Suppressor macrophage treated with lipopolysaccharide for 4 hours (primary cell): ENCODE results near the gene SSH2.

Experiments used
- DNase-seq: peaks from one replicate; pipeline ENCODE4 v3.0.0-alpha.2; 2020

SSH2 gene

GRCh38 chr17:29771546-29771945, 158.5 kb downstream of the SSH2 start:
- no peak for DNase-seq

- no peak for DNase-seq
These were observed 160.8 kb downstream of the SSH2 start for GRCh38 chr17:29769225-29769624.

GRCh38 chr17:29766796-29767327, 163.2 kb downstream of the SSH2 start:
- DNase-seq = no peak

GRCh38 chr17:29764748-29765147, 165.3 kb downstream of the SSH2 start:
- no peak for DNase-seq

GRCh38 chr17:29764217-29764616, 165.8 kb downstream of the SSH2 start:
- no peak for DNase-seq

GRCh38 chr17:29763273-29763672, 166.8 kb downstream of the SSH2 start:
- no peak for DNase-seq

- peak; percentile 96 for DNase-seq
These were observed 168.8 kb downstream of the SSH2 start for GRCh38 chr17:29761040-29761761.

- peak; percentile 23 for DNase-seq
These were observed 169.6 kb downstream of the SSH2 start for GRCh38 chr17:29760279-29761039.

- DNase-seq = peak; percentile 13
These were observed 171.8 kb downstream of the SSH2 start for GRCh38 chr17:29758255-29758654.

GRCh38 chr17:29757788-29758187, 172.2 kb downstream of the SSH2 start:
- DNase-seq = no peak

GRCh38 chr17:29753845-29754439, 176.1 kb downstream of the SSH2 start:
- DNase-seq = no peak

- DNase-seq = no peak
These were observed 180.8 kb downstream of the SSH2 start for GRCh38 chr17:29749045-29749825.

- DNase-seq = no peak
These were observed 181.6 kb downstream of the SSH2 start for GRCh38 chr17:29748400-29748799.

GRCh38 chr17:29747660-29748059, 182.4 kb downstream of the SSH2 start:
- no peak for DNase-seq

GRCh38 chr17:29746669-29747068, 183.4 kb downstream of the SSH2 start:
- no peak for DNase-seq

- DNase-seq = no peak
These were observed 185.9 kb downstream of the SSH2 start for GRCh38 chr17:29744121-29744520.

GRCh38 chr17:29742210-29742513, 187.9 kb downstream of the SSH2 start:
- DNase-seq = no peak

GRCh38 chr17:29740017-29740416, 190.0 kb downstream of the SSH2 start:
- no peak for DNase-seq

- DNase-seq = no peak
These were observed 195.4 kb downstream of the SSH2 start for GRCh38 chr17:29734640-29735039.

GRCh38 chr17:29733166-29733565, 196.9 kb downstream of the SSH2 start:
- no peak for DNase-seq

- DNase-seq = no peak
These were observed 197.4 kb downstream of the SSH2 start for GRCh38 chr17:29732613-29733012.

- no peak for DNase-seq
These were observed 197.8 kb downstream of the SSH2 start for GRCh38 chr17:29732209-29732608.

GRCh38 chr17:29731589-29731929, 198.5 kb downstream of the SSH2 start:
- DNase-seq = no peak
